ENCODE measurements around the gene FAM83F. TPM values are rescaled to one million over a fixed set of nuclear protein-coding genes. Genes with fewer than 3 reads are reported as not detected.

Gene FAM83F
- total RNA-seq, 1 donor from 2014 or later: 1.4 TPM

DNA sequence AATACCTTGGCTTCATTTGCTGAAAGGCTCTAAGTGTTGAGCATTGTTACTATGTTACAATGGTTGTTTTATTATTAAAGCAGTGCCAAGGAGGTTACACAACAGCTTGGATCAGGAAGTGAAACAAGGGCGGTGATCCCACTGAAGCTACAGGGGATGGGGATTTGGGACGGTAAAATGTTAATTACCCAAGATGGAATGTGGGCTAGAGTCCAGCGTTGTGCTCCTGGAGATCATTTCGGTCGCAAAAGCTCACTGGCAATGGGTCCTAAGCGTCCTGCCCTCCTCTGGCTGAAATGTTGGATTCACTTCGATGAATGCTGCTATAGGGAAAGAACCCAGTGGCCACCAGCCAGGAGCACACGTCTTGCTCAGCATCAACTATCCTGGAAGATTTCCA lies 48.3 kb downstream of the FAM83F start:
- no peaks in the 10 kb centered on the region for H3K9me3 ChIP-seq
- H3K4me1 ChIP-seq: peaks cover 51% of the 10 kb centered on the region
- H3K4me3 ChIP-seq: peak overlapping the region; percentile 71
- H3K27me3 ChIP-seq (ENCODE audit: low read depth): peaks cover 7% of the 10 kb centered on the region
- ATAC-seq (peak; percentile 37 to 43), DNase-seq (no peak)
- intact Hi-C loops (cut with DNase I): no loop called here
- peak overlapping the region; percentile 95 for H3K27ac ChIP-seq
- no peaks in the 10 kb centered on the region for H3K36me3 ChIP-seq
- TF ChIP-seq CTCF (IDR thresholded peaks at IDR 0.05): no peak

DNA sequence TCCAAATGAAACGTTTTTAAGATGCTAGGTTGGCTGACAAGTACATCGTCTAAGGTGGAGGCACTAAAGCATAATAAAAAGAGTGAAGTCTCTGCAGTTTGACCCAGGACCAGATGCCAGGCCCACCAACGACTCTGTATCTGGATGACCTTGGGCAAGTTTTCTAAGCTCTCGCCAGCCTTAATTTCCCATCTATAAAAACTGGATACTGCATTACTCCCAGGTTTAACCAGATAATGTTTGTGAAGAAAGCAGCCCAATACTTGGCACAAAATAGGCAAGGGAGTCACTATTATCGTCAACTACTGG lies 49.0 kb downstream of the FAM83F start:
- intact Hi-C loops (cut with DNase I): no loop called here
- Histone ChIP-seq H3K4me3 (peak overlapping the region; percentile 71), H3K4me1 (peaks cover 51% of the 10 kb centered on the region), H3K9me3 (no peaks in the 10 kb centered on the region), H3K27ac (peak overlapping the region; percentile 95), H3K36me3 (no peaks in the 10 kb centered on the region), H3K27me3 (ENCODE audit: low read depth) (peaks cover under 1% of the 10 kb centered on the region)
- ATAC-seq: no peak
- TF ChIP-seq CTCF (IDR thresholded peaks at IDR 0.05): no peak
- no peak for DNase-seq

- Histone ChIP-seq H3K27me3 (ENCODE audit: low read depth) (no peaks in the 10 kb centered on the region), H3K4me3 (peak overlapping the region; percentile 71), H3K27ac (peak overlapping the region; percentile 95), H3K4me1 (peaks cover 51% of the 10 kb centered on the region), H3K36me3 (no peaks in the 10 kb centered on the region), H3K9me3 (no peaks in the 10 kb centered on the region)
- TF ChIP-seq CTCF (IDR thresholded peaks at IDR 0.05): no peak
- DNase-seq (peak; percentile 97), ATAC-seq (peak; percentile 97)
- intact Hi-C loops (cut with DNase I): no loop called here
Observed at GRCh38 chr22:40044102-40044869, 49.5 kb downstream of the FAM83F start.

GRCh38 chr22:40044870-40045834 lies 50.4 kb downstream of the FAM83F start:
- Histone ChIP-seq H3K27ac (peak overlapping the region; percentile 95), H3K9me3 (no peaks in the 10 kb centered on the region), H3K36me3 (no peaks in the 10 kb centered on the region), H3K27me3 (ENCODE audit: low read depth) (no peaks in the 10 kb centered on the region), H3K4me1 (peaks cover 48% of the 10 kb centered on the region), H3K4me3 (peak overlapping the region; percentile 75)
- DNase-seq (peak; percentile 73), ATAC-seq (peak; percentile 24 to 30)
- no peak for TF ChIP-seq CTCF (IDR thresholded peaks at IDR 0.05)
- intact Hi-C loops (cut with DNase I): no loop called here

- TF ChIP-seq CTCF (IDR thresholded peaks at IDR 0.05): no peak
- intact Hi-C loops (cut with DNase I): no loop called here
- ATAC-seq: no peak
- Histone ChIP-seq H3K4me1 (peaks cover 48% of the 10 kb centered on the region), H3K36me3 (no peaks in the 10 kb centered on the region), H3K4me3 (peak overlapping the region; percentile 75), H3K9me3 (no peaks in the 10 kb centered on the region), H3K27ac (no peak overlapping the region), H3K27me3 (ENCODE audit: low read depth) (no peaks in the 10 kb centered on the region)
- DNase-seq: no peak
Observed at GRCh38 chr22:40046126-40046525, 51.4 kb downstream of the FAM83F start.
